Peyer's patch (tissue), 4 donors: ENCODE data around the gene SLC27A4.

Experiments used
- CTCF ChIP-seq, 6 experiments: fragments of 450-650 bp in 4 of 6; fragments of 200-600 bp in 2 of 6; sonication (generic) in 1 of 6; IDR thresholded peaks; one replicate each; pipeline ENCODE4 v1.5.1; 2017 to 2019; ENCODE audit warnings: antibody characterized with exemption in 6 of 6, mild to moderate bottlenecking in 3 of 6, moderate library complexity in 1 of 6
- POLR2A ChIP-seq, 2 donors: fragments of 450-650 bp; IDR thresholded peaks; one replicate each; pipeline ENCODE4 v1.5.1; 2017; ENCODE audit warnings: antibody characterized with exemption in 2 of 2, mild to moderate bottlenecking in 2 of 2, moderate library complexity in 2 of 2

GRCh38 chr9:128391956-128392301 is 51.6 kb downstream of the SLC27A4 start:
- TF ChIP-seq POLR2A (IDR thresholded peaks at IDR 0.05): no peak
- no peak for TF ChIP-seq CTCF (IDR thresholded peaks at IDR 0.05)
